Subcutaneous adipose tissue (tissue), 4 donors: ENCODE data around the gene FAM53B. TPM values are rescaled to one million over a fixed set of nuclear protein-coding genes. Genes with fewer than 3 reads are reported as not detected.

Experiments used
- CTCF ChIP-seq: fragments of 450-650 bp; IDR thresholded peaks from one replicate; pipeline ENCODE4 v1.5.1; 2016; ENCODE audit warnings: low read depth, mild to moderate bottlenecking, control low read depth, antibody characterized with exemption, moderate library complexity
- total RNA-seq, 4 donors: library from RNA; depleted of rRNA; stranded (reverse); fragments of >200 nt; gene quantifications; one replicate each; pipeline ENCODE4 v1.1.0, GENCODE V29; 2016

The FAM53B gene
- total RNA-seq, 4 donors from 2014 or later = 13.5 to 39.2 (median 29.5) TPM

- no peak for TF ChIP-seq CTCF
Observed at GRCh38 chr10:124730790-124731189, 13.4 kb downstream of the FAM53B start.

GRCh38 chr10:124728830-124729661 lies 15.1 kb downstream of the FAM53B start:
- TF ChIP-seq CTCF = no peak

- no peak for TF ChIP-seq CTCF
Observed at GRCh38 chr10:124728071-124728829, 15.9 kb downstream of the FAM53B start.

GRCh38 chr10:124727361-124727960 lies 16.7 kb downstream of the FAM53B start:
- no peak for TF ChIP-seq CTCF

- TF ChIP-seq CTCF = no peak
Observed at GRCh38 chr10:124725791-124726190, 18.4 kb downstream of the FAM53B start.

- TF ChIP-seq CTCF = no peak
Observed at GRCh38 chr10:124725171-124725631, 19.0 kb downstream of the FAM53B start.
